ENCODE measurements around the gene CDCA5. TPM values are rescaled to one million over a fixed set of nuclear protein-coding genes. Genes with fewer than 3 reads are reported as not detected.

Gene CDCA5
- total and polyA plus RNA-seq, 2 donors from 2014 or later, result 0.43 to 1.4 TPM

- H3K27me3 ChIP-seq (ENCODE audit: control insufficient read depth, insufficient read depth, low read length), result no peaks in the 10 kb centered on the region
- peak within 1 kb of the TSS; percentile 74 to 76 for H3K27ac ChIP-seq (ENCODE audit: low read depth in 2 of 2, low read length in 2 of 2)
- TF ChIP-seq CTCF (IDR thresholded peaks at IDR 0.05; ENCODE audit: borderline replicate concordance, extremely low read depth, insufficient read depth), result peak; percentile 96
- no peaks in the 10 kb centered on the region for H3K9me3 ChIP-seq (ENCODE audit: control insufficient read depth in 2 of 3, insufficient read depth in 1 of 3, low read length in 3 of 3)
- peak within 1 kb of the TSS; percentile 86 to 90 (median 87) for H3K4me3 ChIP-seq (ENCODE audit: low read length in 3 of 3)
- peaks cover 2 to 22% (median 12%) of the 10 kb centered on the region in 3 donors for H3K36me3 ChIP-seq (ENCODE audit: control insufficient read depth in 2 of 3, insufficient read depth in 3 of 3, low read length in 3 of 3)
- intact Hi-C loops (cut with DNase I), result no loop called here
- FAIRE-seq, result peak; percentile 95
- H3K4me1 ChIP-seq (ENCODE audit: control insufficient read depth in 2 of 3, insufficient read depth in 2 of 3, low read depth in 1 of 3, low read length in 3 of 3), result peaks cover 2 to 40% (median 14%) of the 10 kb centered on the region in 3 donors
- peak; percentile 100 for DNase-seq
- H3K9ac ChIP-seq (ENCODE audit: low read length in 3 of 3), result peak within 1 kb of the TSS; percentile 6 to 85 (median 67)
Measured at GRCh38 chr11:65117206-65118096, 33.6 kb upstream of the CDCA5 start, which contains the start of gene ZNHIT2. Gene ZNHIT2 (minus strand): TSS chr11:65117701. CDS start chr11:65117653, 48 bp downstream.

- Histone ChIP-seq H3K4me1 (ENCODE audit: control insufficient read depth in 2 of 3, insufficient read depth in 2 of 3, low read depth in 1 of 3, low read length in 3 of 3) (peaks cover 2 to 43% (median 14%) of the 10 kb centered on the region in 3 donors), H3K36me3 (ENCODE audit: control insufficient read depth in 2 of 3, insufficient read depth in 3 of 3, low read length in 3 of 3) (peaks cover 2 to 22% (median 12%) of the 10 kb centered on the region in 3 donors), H3K4me3 (ENCODE audit: low read length in 3 of 3) (peak overlapping the region; percentile 86 to 90 (median 87)), H3K9me3 (ENCODE audit: control insufficient read depth in 2 of 3, insufficient read depth in 1 of 3, low read length in 3 of 3) (no peaks in the 10 kb centered on the region), H3K27ac (ENCODE audit: low read depth in 2 of 2, low read length in 2 of 2) (peak overlapping the region; percentile 74 to 76), H3K27me3 (ENCODE audit: control insufficient read depth, insufficient read depth, low read length) (no peaks in the 10 kb centered on the region), H3K9ac (ENCODE audit: low read length in 3 of 3) (peak overlapping the region in 2 of 3 donors; percentile 6 to 85)
- FAIRE-seq, result no peak
- DNase-seq, result peak in 4 of 5 donors; percentile 15 to 88 (median 51)
- intact Hi-C loops (cut with DNase I), result no loop called here
- TF ChIP-seq CTCF (IDR thresholded peaks at IDR 0.05; ENCODE audit: borderline replicate concordance, extremely low read depth, insufficient read depth), result no peak
Measured at GRCh38 chr11:65116370-65117205, 32.7 kb upstream of the CDCA5 start.

GRCh38 chr11:65115361-65116082, 31.7 kb upstream of the CDCA5 start:
- peak in 1 of 5 donors; percentile 72 for DNase-seq
- intact Hi-C loops (cut with DNase I), result no loop called here
- TF ChIP-seq CTCF (IDR thresholded peaks at IDR 0.05; ENCODE audit: borderline replicate concordance, extremely low read depth, insufficient read depth), result no peak
- Histone ChIP-seq H3K9me3 (ENCODE audit: control insufficient read depth in 2 of 3, insufficient read depth in 1 of 3, low read length in 3 of 3) (no peaks in the 10 kb centered on the region), H3K4me1 (ENCODE audit: control insufficient read depth in 2 of 3, insufficient read depth in 2 of 3, low read depth in 1 of 3, low read length in 3 of 3) (peaks cover 0 to 41% (median 8%) of the 10 kb centered on the region in 3 donors), H3K27me3 (ENCODE audit: control insufficient read depth, insufficient read depth, low read length) (no peaks in the 10 kb centered on the region), H3K4me3 (ENCODE audit: low read length in 3 of 3) (no peak overlapping the region), H3K9ac (ENCODE audit: low read length in 3 of 3) (no peak overlapping the region), H3K36me3 (ENCODE audit: control insufficient read depth in 2 of 3, insufficient read depth in 3 of 3, low read length in 3 of 3) (peaks cover 0 to 16% (median 9%) of the 10 kb centered on the region in 3 donors), H3K27ac (ENCODE audit: low read depth in 2 of 2, low read length in 2 of 2) (no peak overlapping the region)
- no peak for FAIRE-seq
